K562 (cell line): ENCODE data around the gene NBPF20. TPM values are rescaled to one million over a fixed set of nuclear protein-coding genes. Genes with fewer than 3 reads are reported as not detected.
"Not testable (repeated sequence)": the region's sequence is repeated elsewhere in the genome, so short reads cannot be mapped to it uniquely, and the experiment has no call there.

Source experiments
- CEBPG ChIP-seq, 3 experiments: fragments of 200-800 bp in 1 of 3; sonication (Bioruptor generic) in 1 of 3; sonication (generic) in 1 of 3; formaldehyde crosslinking in 1 of 3; IDR thresholded peaks in 2 of 3; conservative IDR thresholded peaks in 1 of 3; 2 replicates each; pipeline versions ENCODE4 v1.6.1 to v1.8.0; 2016 to 2022; ENCODE audit warnings: missing compliant biosample characterization in 2 of 3, missing genetic modification characterization in 2 of 3, mild to moderate bottlenecking in 1 of 3, missing genetic modification reagents in 1 of 3
- ZBTB11 ChIP-seq, 3 experiments: fragments of 200-800 bp in 1 of 3; fragments of 250-450 bp in 1 of 3; fragments of 450-650 bp in 1 of 3; sonication (Bioruptor Pico) in 1 of 3; sonication (Bioruptor generic) in 1 of 3; formaldehyde crosslinking in 1 of 3; IDR thresholded peaks; 2 replicates each; pipeline versions ENCODE4 v1.6.1 to v1.8.0; 2016 to 2022; ENCODE audit warnings: mild to moderate bottlenecking in 2 of 3, missing genetic modification characterization in 2 of 3, missing compliant biosample characterization in 1 of 3, moderate library complexity in 1 of 3
- ZFP30 ChIP-seq: fragments of 250-450 bp; sonication (Bioruptor Pico); IDR thresholded peaks from 2 replicates; pipeline ENCODE4 v1.8.0; 2022; ENCODE audit warnings: moderate library complexity, mild to moderate bottlenecking, inconsistent platforms, borderline replicate concordance
- ZNF277 ChIP-seq: fragments of 250-450 bp; sonication (Bioruptor Pico); IDR thresholded peaks from 2 replicates; pipeline ENCODE4 v1.8.0; 2022; ENCODE audit warnings: inconsistent platforms, mild to moderate bottlenecking, moderate library complexity, borderline replicate concordance
- ZNF408 ChIP-seq: fragments of 250-450 bp; sonication (Bioruptor Pico); IDR thresholded peaks from 2 replicates; pipeline ENCODE4 v1.4.0; 2020; ENCODE audit warnings: low read depth, mild to moderate bottlenecking, moderate library complexity
- ZNF449 ChIP-seq: fragments of 250-450 bp; sonication (Bioruptor Pico); IDR thresholded peaks from 2 replicates; pipeline ENCODE4 v1.8.0; 2022; ENCODE audit warnings: moderate library complexity, mild to moderate bottlenecking, inconsistent platforms
- ZNF707 ChIP-seq: fragments of 250-450 bp; sonication (Bioruptor Pico); conservative IDR thresholded peaks from 2 replicates; pipeline ENCODE4 v1.8.0; 2022; ENCODE audit warnings: inconsistent platforms, mild to moderate bottlenecking, moderate library complexity
- polyA plus RNA-seq, 8 experiments: library from polyadenylated mRNA; depleted of rRNA in 4 of 8; stranded (reverse) in 5 of 8; unstranded in 3 of 8; fragments of >200 nt; fragmentation: Nextera tagmentation in 2 of 8; fragmentation: Illumina TruSeq in 1 of 8; extraction: Ambion mirVana in 2 of 8; extraction: Trizol in 1 of 8; gene quantifications; 2 replicates each; pipeline versions ENCODE4 v1.2.1 to v1.2.3, GENCODE V29; 2011 to 2014; ENCODE audit warnings: inconsistent platforms in 1 of 8, missing spikeins in 1 of 8
- total RNA-seq, 7 experiments: library from RNA; depleted of rRNA in 6 of 7; stranded (reverse); fragments of >200 nt in 6 of 7; fragmentation: Illumina TruSeq in 2 of 7; extraction: Trizol in 2 of 7; gene quantifications; 2 replicates each; pipeline versions ENCODE4 v1.2.1 to v1.2.3, GENCODE V29; 2011 to 2021; ENCODE audit warnings: low replicate concordance in 1 of 7

NBPF20 gene
- total and polyA plus RNA-seq, 9 of the 15 experiments (the other 6 are each of a cell fraction or from before 2014, with no cell fraction given) = 0.38 to 2.7 (median 1.00) TPM

- peak in 1 of 3 experiments; percentile 53; a peak in 1 of 6 replicates for TF ChIP-seq ZBTB11 (CRISPR knock-in tag; IDR thresholded peaks at IDR 0.05)
- 0 out of 2 replicates have a peak, but pooled peaks have one; percentile 55 for TF ChIP-seq ZFP30 (CRISPR knock-in tag)
- peak; percentile 92; the same call in 1 of the 2 replicates for TF ChIP-seq ZNF408 (CRISPR knock-in tag)
- not testable (repeated sequence) for TF ChIP-seq CEBPG (CRISPR knock-in tag; IDR thresholded peaks at IDR 0.05)
- TF ChIP-seq CEBPG (tag; conservative IDR thresholded peaks at IDR 0.05 in 1 of 2, IDR thresholded peaks at IDR 0.05 in 1 of 2) = peak in 1 of 2 experiments; percentile 38; a peak in 1 of 4 replicates
- peak; percentile 84; the same call in 1 of the 2 replicates for TF ChIP-seq ZNF277 (CRISPR knock-in tag)
- peak; percentile 85 for TF ChIP-seq ZNF707 (CRISPR knock-in tag)
- peak; percentile 80 for TF ChIP-seq ZNF449 (CRISPR knock-in tag)
Measured at GRCh38 chr1:145407266-145407665, 18.1 kb downstream of the NBPF20 start (continued).
